Panc1 (cell line): Measurements from ENCODE around the gene FAM47B.

Experiments
- CTCF ChIP-seq: fragments of 450-650 bp; IDR thresholded peaks from 2 replicates; pipeline ENCODE4 v1.5.1; 2017; ENCODE audit warnings: mild to moderate bottlenecking
- POLR2AphosphoS5 ChIP-seq: IDR thresholded peaks from 2 replicates; pipeline ENCODE4 v1.6.1; 2012; ENCODE audit warnings: mild to moderate bottlenecking, low read depth, low read length, moderate library complexity

- TF ChIP-seq CTCF (no peak), POLR2AphosphoS5 (no peak)
Observed at GRCh38 chrX:34903316-34903715, 39.3 kb upstream of the FAM47B start.
